GM19193 (cell line): ENCODE measurements around the gene USB1.

Source experiments
- POLR2A ChIP-seq: IDR thresholded peaks from 4 replicates; pipeline ENCODE4 v1.6.1; 2011; ENCODE audit not compliant: insufficient read depth, insufficient read length; ENCODE audit errors: extremely low read depth

The USB1 gene

GRCh38 chr16:57985204-57986181 is 15.7 kb upstream of the USB1 start:
- TF ChIP-seq POLR2A: no peak

GRCh38 chr16:57986196-57986595 is 15.0 kb upstream of the USB1 start:
- no peak for TF ChIP-seq POLR2A

GRCh38 chr16:57987441-57988177 is 13.6 kb upstream of the USB1 start:
- no peak for TF ChIP-seq POLR2A

- no peak for TF ChIP-seq POLR2A
These were observed 12.3 kb upstream of the USB1 start for GRCh38 chr16:57988929-57989328.

GRCh38 chr16:57991551-57992059 is 9.6 kb upstream of the USB1 start:
- no peak for TF ChIP-seq POLR2A

GRCh38 chr16:57992084-57992483 is 9.1 kb upstream of the USB1 start:
- TF ChIP-seq POLR2A: no peak

GRCh38 chr16:57993438-57993837 is 7.8 kb upstream of the USB1 start:
- TF ChIP-seq POLR2A: no peak

- no peak for TF ChIP-seq POLR2A
These were observed 7.3 kb upstream of the USB1 start for GRCh38 chr16:57993897-57994296.

GRCh38 chr16:57994361-57994760 is 6.8 kb upstream of the USB1 start:
- TF ChIP-seq POLR2A: no peak

GRCh38 chr16:57994778-57995177 is 6.4 kb upstream of the USB1 start:
- TF ChIP-seq POLR2A: no peak

GRCh38 chr16:57995721-57996405 is 5.3 kb upstream of the USB1 start:
- TF ChIP-seq POLR2A: no peak

- TF ChIP-seq POLR2A: no peak
These were observed 4.6 kb upstream of the USB1 start for GRCh38 chr16:57996406-57997175.

- TF ChIP-seq POLR2A: no peak
These were observed 4.1 kb upstream of the USB1 start for GRCh38 chr16:57997176-57997527.

- TF ChIP-seq POLR2A: no peak
These were observed 3.5 kb upstream of the USB1 start for GRCh38 chr16:57997528-57998265.
